WERI-Rb-1 (cell line): ENCODE results near the gene TKT.

Source experiments
- DNase-seq: peaks from one replicate; pipeline ENCODE4 v3.0.0-alpha.2; 2020
- H3K27ac ChIP-seq: fragments of 250-450 bp; sonication (Bioruptor Pico); 2 replicates; pipeline ENCODE4 v1.5.1; 2020; ENCODE audit warnings: mild to moderate bottlenecking, moderate library complexity
- H3K27me3 ChIP-seq: fragments of 250-450 bp; sonication (Bioruptor Pico); 2 replicates; pipeline ENCODE4 v1.5.1; 2021; ENCODE audit warnings: mild to moderate bottlenecking, low read depth, moderate library complexity; ENCODE audit not compliant: insufficient read depth, severe bottlenecking
- H3K36me3 ChIP-seq: fragments of 250-450 bp; sonication (Bioruptor Pico); 2 replicates; pipeline ENCODE4 v1.5.1; 2020; ENCODE audit warnings: mild to moderate bottlenecking, moderate library complexity
- H3K4me3 ChIP-seq: 2 replicates; pipeline ENCODE4 v1.5.1; 2011; ENCODE audit warnings: low read depth, mild to moderate bottlenecking, control low read depth, low read length
- H3K9me3 ChIP-seq: fragments of 250-450 bp; sonication (Bioruptor Pico); 2 replicates; pipeline ENCODE4 v1.5.1; 2021; ENCODE audit warnings: mild to moderate bottlenecking, moderate library complexity; ENCODE audit not compliant: severe bottlenecking
- CTCF ChIP-seq: IDR thresholded peaks from 2 replicates; pipeline ENCODE4 v1.5.1; 2011; ENCODE audit warnings: low read depth, mild to moderate bottlenecking, control low read depth, inconsistent platforms, low read length

Gene TKT

GRCh38 chr3:53198256-53198977 is 57.4 kb downstream of the TKT start:
- Histone ChIP-seq H3K27ac (no peak overlapping the region), H3K36me3 (no peaks in the 10 kb centered on the region), H3K9me3 (no peaks in the 10 kb centered on the region), H3K4me3 (no peak overlapping the region), H3K27me3 (no peaks in the 10 kb centered on the region)
- TF ChIP-seq CTCF, result peak; percentile 43
- no peak for DNase-seq

- TF ChIP-seq CTCF, result peak; percentile 30; the same call in 1 of the 2 replicates
- H3K27ac ChIP-seq, result peak overlapping the region; percentile 46
- no peaks in the 10 kb centered on the region for H3K9me3 ChIP-seq
- H3K4me3 ChIP-seq, result peak overlapping the region; percentile 18
- peaks cover 3% of the 10 kb centered on the region; the same call in 1 of the 2 replicates for H3K36me3 ChIP-seq
- DNase-seq, result peak; percentile 93
- no peaks in the 10 kb centered on the region for H3K27me3 ChIP-seq
Observed at GRCh38 chr3:53196575-53197407, 59.0 kb downstream of the TKT start.

GRCh38 chr3:53195602-53196574 is 59.9 kb downstream of the TKT start:
- Histone ChIP-seq H3K36me3 (peaks cover 3% of the 10 kb centered on the region; the same call in 1 of the 2 replicates), H3K4me3 (no peak overlapping the region; the same call in 1 of the 2 replicates), H3K27ac (peak overlapping the region; percentile 46), H3K9me3 (no peaks in the 10 kb centered on the region), H3K27me3 (no peaks in the 10 kb centered on the region)
- DNase-seq, result peak; percentile 63
- TF ChIP-seq CTCF, result peak; percentile 97

GRCh38 chr3:53195066-53195450 is 60.8 kb downstream of the TKT start:
- peaks cover 6% of the 10 kb centered on the region for H3K36me3 ChIP-seq
- no peak for DNase-seq
- no peak overlapping the region for H3K27ac ChIP-seq
- no peak overlapping the region for H3K4me3 ChIP-seq
- no peaks in the 10 kb centered on the region for H3K9me3 ChIP-seq
- TF ChIP-seq CTCF, result no peak
- no peaks in the 10 kb centered on the region for H3K27me3 ChIP-seq

- Histone ChIP-seq H3K27me3 (no peaks in the 10 kb centered on the region), H3K36me3 (peaks cover 8% of the 10 kb centered on the region), H3K27ac (no peak overlapping the region), H3K4me3 (no peak overlapping the region), H3K9me3 (no peaks in the 10 kb centered on the region)
- no peak for DNase-seq
- TF ChIP-seq CTCF, result no peak
Observed at GRCh38 chr3:53194210-53195065, 61.4 kb downstream of the TKT start.
